GM21447 (cell line): Measurements from ENCODE around the gene FOXD4L1.
"Not testable (repeated sequence)": the region's sequence is repeated elsewhere in the genome, so short reads cannot be mapped to it uniquely, and the experiment has no call there.

Experiments used
- ATAC-seq: cut with Tn5 transposase; IDR thresholded peaks from one replicate; pipeline ENCODE4 v1.9.1; 2021; ENCODE audit not compliant: unreplicated experiment

FOXD4L1 gene

DNA sequence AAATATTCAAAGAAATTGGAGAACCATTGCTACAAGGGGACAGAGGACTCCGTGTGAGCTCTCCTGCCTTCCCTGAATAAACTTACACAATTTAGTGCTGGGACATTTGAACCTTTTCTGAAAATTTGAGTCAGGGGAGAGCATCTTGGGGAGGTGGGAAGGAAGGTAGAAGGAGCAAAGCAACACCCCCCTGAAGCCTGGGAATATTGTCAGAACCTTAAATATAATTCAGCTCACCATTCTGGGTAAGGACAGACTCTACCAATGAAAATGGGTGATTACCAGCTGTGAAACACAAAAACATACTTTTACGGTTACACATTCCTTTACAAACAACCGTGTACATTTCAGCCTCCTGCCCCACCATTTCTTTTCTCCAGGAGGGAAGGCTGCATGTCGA, at the start of gene FOXD4L1:
Gene FOXD4L1 (plus strand): TSS at position 301 of the 400 bp plus-strand sequence. CDS start 592 bp downstream, outside the sequence.
- ATAC-seq = not testable (repeated sequence)

DNA sequence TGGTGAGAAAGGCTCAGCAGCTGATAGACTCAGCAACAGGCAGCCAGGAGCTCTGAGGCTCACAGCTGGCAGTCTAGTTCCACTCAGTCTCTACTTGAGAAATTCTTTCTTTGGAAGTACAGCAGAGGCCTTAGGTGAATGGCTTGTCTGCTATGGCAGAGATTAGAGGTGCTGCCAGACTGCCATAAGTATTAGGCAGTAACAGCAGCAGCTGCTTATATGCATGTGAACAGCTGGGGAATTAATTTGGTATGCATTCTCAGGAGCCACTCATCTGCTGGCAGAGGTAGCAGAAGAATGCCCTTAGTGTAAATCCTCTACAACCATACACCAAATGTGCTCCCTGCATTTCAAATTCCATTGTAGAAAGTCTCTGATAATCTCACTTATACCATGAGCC, 32.7 kb upstream of the FOXD4L1 start:
- ATAC-seq = not testable (repeated sequence)

DNA sequence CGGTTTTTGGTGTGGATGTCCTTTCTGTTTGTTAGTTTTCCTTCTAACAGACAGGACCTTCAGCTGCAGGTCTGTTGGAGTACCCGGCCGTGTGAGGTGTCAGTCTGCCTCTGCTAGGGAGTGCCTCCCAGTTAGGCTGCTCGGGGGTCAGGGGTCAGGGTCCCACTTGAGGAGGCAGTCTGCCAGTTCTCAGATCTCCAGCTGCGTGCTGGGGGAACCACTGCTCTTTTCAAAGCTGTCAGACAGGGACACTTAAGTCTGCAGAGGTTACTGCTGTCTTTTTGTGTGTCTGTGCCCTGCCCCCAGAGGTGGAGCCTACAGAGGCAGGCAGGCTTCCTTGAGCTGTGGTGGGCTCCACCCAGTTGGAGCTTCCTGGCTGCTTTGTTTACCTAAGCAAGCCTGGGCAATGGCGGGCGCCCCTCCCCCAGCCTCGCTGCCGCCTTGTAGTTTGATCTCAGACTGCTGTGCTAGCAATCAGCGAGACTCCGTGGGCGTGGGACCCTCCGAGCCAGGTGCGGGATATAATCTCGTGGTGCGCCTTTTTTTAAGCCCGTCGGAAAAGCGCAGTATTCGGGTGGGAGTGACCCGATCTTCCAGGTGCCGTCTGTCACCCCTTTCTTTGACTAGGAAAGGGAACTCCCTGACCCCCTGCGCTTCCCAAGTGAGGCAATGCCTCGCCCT, 21.6 kb upstream of the FOXD4L1 start:
- ATAC-seq = not testable (repeated sequence)

DNA sequence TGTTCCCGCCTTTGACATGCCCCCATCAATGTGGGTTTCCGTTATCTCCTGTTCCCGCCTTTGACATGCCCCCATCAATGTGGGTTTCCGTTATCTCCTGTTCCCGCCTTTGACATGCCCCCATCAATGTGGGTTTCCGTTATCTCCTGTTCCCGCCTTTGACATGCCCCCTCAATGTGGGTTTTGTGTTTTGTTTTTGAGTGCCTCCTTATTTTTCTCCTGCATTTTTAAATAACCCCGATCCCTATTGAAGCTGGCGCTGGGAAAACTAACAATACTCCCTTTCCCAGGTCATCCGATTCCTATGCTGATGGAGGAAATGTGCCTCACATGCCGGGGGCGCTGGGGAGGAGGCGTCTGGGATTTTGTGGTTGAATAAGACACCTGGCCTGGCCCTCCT, 1.9 kb upstream of the FOXD4L1 start:
- not testable (repeated sequence) for ATAC-seq

DNA sequence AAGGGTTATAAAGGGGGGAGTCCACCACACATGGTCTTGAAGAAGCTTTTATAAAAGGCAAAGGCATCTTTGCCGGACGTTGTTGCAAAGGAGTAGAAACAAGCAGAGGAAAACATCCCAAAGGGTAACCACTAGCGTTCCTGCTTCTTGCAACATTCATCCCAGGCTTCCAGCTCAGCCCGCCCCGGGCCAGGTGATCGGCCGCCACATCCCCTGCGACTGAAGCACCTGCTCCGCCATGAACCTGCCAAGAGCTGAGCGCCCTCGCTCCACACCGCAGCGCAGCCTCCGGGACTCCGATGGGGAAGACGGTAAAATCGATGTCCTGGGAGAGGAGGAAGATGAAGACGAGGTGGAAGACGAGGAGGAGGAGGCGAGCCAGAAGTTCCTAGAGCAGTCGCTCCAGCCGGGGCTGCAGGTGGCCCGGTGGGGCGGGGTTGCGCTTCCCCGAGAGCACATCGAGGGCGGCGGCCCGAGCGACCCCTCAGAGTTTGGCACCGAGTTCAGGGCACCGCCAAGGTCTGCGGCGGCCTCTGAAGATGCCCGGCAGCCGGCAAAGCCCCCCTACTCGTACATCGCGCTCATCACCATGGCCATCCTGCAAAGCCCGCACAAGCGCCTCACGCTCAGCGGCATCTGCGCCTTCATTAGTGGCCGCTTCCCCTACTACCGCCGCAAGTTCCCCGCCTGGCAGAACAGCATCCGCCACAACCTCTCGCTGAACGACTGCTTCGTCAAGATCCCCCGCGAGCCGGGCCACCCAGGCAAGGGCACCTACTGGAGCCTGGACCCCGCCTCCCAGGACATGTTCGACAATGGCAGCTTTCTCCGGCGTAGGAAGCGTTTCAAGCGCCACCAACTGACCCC, 787 bp downstream of the FOXD4L1 start:
- not testable (repeated sequence) for ATAC-seq

DNA sequence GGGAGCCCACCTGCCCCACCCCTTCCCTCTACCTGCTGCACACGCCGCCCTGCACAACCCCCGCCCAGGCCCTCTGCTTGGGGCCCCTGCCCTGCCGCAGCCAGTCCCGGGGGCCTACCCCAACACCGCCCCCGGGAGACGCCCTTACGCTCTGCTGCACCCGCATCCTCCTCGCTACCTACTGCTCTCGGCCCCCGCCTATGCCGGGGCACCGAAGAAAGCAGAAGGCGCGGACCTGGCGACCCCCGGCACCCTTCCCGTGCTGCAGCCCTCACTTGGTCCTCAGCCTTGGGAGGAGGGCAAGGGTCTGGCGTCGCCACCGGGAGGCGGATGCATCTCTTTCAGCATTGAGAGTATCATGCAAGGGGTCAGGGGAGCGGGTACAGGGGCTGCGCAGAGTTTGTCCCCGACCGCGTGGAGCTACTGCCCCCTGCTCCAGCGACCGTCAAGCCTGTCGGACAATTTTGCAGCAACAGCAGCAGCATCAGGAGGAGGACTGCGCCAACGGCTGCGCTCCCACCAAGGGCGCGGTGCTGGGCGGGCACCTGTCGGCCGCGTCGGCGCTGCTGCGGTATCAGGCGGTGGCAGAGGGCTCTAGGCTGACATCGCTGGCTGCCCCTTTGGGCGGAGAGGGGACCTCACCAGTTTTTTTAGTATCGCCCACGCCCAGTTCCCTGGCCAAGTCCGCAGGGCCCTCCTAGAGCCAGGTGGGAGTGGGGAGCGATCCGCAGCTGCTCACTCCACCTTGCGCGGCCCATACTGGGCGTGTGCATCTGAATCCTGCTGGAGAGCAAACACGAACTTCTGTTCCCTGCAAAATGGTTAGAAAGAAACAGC, 1.6 kb downstream of the FOXD4L1 start:
- ATAC-seq = not testable (repeated sequence)

DNA sequence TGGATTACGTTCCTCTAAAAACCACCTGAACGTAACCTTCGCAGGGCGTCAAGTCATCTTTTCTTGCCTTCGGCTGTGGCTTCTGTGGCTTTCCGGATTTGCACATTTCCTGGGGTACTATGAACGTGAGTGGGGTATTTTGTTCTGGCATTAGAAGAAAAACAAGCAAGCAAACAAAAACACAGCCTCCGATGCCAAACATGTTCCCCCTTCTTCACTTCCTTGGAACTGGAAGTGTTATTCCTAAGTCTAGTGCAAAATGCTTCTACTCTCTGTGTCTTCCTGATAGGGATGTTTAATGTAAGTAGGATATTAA, 2.2 kb downstream of the FOXD4L1 start:
- not testable (repeated sequence) for ATAC-seq

DNA sequence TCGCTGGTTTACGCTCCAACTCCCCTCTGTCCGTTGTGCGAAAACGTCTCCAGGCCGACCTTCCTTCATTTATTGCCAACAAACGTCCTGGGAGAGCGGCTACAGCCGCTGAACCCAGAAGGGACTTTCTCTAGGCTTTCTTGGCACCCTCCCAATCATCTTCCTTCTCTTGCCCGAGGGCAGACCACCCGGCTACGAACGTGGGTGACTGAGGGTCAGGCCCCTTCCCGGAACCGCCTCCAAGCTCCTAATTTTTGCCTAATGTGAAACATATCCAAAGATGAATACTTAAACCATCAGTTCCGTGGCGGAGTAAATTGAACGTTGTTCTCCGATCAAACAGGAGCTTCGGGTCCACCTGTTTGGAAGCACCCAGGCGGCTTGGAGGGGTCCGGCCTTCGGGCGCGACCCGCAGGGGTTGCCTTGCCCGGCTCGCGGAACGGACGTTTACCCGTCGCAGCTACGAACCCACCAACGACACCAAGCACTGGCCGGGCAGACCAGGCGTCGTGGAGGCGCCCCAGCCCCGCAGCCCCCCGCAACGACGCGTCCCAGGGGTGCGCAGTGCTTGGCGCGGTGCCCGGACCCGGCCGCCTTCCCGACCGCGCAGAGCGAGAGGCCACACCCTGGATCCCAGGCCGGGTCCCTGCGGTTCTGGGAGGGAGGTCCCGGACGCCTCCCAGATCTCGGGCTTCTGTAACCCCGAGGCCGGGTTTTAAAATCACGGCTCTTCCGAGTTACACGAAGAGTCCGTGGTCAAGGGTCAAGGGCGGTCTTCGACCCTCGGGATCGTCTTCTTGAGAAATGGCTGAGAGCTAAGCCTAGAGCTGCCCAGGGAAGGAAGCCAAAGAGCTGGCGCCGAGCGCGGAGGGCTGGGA, 4.0 kb downstream of the FOXD4L1 start:
- ATAC-seq = not testable (repeated sequence)

DNA sequence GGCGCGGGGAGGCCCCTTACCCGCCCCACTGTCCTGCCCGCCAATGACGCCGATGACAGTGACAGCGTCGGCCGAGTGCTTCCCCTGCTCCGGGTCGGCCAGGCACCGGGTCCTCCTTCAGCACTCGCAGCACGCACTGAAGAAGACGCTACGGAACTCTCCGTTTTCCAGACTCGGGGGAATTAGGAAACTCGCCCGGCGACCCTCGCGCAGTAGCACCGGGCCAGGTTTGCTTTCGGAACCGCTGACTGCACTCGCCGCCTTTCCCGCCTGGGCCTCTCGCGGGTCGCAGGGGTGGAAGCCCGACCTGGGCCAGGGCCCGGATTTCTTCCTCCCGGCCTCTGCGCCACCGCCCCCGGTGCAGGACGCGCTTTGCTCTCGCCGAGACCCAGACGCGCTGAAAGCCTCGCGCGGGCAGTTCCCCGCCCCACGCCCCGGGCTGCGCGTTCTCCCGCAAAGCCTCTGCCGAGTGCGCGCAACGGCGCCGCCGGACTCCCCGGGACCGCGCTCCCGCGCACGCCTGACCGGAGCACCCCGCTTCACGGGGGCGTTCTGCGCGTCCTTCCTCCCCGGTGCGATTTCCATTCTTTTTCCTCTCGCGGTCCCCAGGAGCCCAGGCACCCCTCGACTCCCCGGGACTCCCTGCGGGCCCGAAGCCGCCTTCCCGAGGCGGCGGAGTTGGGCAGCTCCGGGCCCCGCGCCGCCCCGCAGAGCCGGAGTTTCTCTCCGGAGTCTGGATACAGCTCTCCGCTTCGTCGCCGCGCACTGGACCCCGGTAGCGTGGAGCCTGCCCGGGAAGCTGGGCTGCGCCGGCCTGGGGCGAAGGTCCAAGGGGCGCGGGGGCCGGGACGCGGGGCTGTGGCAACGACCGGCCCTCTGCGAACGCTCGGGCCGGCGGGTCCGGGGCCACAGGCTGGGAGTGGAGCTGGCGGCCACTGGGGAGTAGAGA, 4.9 kb downstream of the FOXD4L1 start:
- ATAC-seq = not testable (repeated sequence)

DNA sequence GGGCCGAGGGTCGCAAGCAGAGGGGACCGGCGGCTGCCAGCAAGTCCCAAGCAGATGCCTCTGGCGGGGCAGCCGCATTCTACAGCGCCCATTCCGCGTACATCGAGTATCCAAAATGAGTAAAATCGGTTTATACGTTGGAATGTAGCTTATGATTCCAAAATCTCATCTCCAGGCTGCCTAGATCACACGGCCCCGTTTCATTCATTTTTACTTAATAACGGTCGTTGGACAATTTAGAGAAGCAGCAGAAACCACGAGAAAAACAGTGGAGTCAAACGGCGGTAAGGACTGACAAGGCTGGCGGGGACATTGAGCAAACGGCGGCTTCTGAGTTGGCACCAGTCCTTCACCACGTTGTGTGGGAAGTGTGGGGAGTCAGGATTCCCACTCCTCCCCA, 5.6 kb downstream of the FOXD4L1 start:
- not testable (repeated sequence) for ATAC-seq

DNA sequence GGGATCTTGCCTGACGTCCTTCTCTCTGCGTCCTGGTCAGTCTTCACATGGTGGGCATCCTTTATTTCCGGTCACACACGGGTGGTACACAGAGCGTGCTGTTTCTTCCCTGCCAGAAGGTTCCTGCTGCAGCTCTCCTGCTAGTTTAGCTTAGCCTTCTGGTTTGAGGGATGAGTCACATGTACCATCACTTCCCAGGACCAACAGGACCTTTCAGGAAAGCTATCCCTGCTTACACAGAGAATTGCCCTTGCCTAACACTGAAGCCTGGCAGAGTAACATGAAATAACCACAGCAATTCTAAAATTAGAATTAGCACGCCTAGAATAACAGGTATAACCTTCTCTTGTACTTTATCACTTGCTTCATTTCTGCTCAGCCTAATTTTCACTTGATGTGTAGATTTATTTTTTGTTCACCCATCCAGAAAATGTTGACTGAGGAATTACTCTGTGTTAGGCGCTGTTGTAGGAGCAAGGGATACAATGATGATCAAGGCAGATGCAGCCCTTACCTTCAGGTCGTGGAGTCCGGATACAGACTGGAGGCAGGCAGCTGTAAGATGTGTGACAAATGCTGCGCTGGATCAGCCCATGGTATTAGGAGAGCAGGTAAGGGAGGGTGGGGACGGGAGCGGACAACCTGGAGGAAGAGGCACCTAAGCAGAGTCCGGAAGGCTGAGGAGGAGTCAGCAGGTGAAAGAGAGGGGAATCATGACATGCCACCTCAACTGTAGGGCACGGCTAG, 9.1 kb downstream of the FOXD4L1 start:
- not testable (repeated sequence) for ATAC-seq

DNA sequence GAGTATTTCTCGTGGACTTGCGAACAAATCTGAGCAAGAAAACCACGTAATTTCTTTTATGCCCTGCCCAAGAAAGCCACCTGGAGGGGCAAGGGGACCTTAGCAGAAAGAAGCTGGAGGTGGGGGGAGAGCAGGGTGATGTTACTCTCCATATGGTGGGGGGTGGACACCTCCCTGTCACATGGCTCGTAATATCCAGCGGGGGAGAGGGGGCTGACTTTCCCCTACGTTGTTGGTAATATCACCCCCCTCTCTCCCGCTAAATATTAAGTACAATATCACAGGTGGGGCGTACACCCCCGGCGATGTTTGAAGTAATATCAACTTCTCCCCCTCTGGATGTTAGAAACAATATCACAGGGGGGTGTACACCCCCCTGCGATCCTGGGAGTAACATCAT, 9.7 kb downstream of the FOXD4L1 start:
- not testable (repeated sequence) for ATAC-seq

DNA sequence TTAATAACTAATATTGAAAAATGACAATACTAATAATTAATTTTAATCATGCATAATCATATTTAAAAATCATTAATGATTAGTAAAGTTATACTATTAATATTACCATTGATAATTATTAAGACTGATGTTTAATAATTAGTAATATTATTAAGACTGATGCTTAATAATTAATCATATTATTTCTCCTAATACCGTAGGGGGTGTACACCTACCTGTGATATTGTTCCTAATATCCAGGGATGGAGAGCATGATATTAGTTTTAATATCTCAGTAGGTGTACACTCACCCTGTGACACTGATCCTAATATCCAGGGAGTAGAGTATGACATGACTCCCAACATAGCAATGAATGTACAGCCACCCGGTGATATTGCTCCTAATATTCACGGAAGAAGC, 12.4 kb downstream of the FOXD4L1 start:
- ATAC-seq = not testable (repeated sequence)

DNA sequence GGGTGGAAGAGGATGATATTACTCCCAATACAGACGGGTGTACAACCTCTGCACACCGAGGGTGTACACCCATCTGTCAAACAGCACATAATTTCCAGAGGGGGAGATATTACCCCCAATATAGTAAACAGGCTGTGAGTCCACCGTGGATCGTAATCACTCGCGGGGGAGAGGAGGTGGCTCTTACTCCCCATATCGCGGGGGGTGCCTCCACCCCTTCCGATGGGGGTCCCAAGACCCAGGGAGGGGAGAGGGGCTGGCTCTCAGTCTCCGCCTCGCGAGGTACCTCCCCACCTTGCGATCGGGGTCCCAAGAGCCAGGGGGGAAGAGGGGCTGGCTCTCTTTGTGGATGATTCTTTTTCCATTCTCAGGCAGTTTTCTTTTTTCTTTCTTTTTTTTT, 13.4 kb downstream of the FOXD4L1 start:
- not testable (repeated sequence) for ATAC-seq

DNA sequence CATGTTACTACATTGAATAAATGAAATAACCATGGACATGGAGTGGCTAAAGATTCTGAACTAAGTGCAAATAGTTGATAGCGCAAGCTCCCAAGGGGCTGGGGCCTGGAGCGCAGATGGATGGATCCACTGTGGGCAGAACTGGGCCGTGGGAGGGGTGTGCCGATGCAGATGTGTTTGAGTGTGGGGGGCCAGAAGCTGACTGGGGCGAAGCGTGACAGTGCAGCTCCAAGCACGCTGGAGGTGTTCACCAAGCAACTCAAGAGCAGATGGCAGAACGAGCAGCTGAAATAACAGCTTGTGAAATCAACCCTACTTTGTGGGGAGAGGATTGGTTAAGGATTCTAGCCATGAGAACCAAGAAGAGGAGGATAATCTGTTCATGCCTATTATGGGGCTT, 17.0 kb downstream of the FOXD4L1 start:
- ATAC-seq = not testable (repeated sequence)

DNA sequence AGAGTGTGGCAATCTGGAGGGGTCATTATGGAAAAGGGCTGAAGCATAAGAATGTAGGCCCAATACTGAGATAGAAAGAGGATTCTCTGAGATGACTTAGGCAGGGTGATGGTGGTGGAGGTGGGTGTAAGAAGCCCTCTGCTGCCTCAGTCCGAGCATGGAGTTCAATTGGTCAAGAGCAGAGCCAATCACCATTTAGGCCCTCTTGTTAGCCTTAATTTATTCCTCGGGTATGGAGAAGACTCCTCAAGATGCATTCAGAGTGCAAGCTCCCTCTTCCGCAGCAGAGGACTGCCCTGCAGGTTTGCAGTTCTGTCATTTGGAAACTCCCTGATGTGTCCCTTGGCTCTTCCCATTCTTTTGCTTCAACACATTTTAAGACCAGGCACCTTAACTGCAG, 17.5 kb downstream of the FOXD4L1 start:
- not testable (repeated sequence) for ATAC-seq

DNA sequence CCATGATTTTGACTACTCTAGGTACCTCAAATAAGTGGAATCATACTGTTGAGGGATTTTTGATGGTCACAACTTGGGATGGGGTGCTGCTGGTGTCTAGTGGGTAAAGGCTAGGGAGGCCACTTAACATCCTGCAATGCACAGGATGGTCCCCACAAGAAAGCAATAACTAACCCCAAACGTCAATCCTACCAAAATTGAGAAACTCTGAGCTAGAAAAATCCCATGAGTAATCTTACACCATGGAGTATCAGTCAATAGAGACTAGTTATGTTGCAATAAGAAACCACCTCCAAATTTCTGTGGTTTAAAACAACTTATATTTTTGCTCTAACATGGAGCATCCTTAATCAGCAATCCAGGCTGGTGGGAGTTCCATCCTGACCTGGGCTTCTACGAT, 18.6 kb downstream of the FOXD4L1 start:
- not testable (repeated sequence) for ATAC-seq

DNA sequence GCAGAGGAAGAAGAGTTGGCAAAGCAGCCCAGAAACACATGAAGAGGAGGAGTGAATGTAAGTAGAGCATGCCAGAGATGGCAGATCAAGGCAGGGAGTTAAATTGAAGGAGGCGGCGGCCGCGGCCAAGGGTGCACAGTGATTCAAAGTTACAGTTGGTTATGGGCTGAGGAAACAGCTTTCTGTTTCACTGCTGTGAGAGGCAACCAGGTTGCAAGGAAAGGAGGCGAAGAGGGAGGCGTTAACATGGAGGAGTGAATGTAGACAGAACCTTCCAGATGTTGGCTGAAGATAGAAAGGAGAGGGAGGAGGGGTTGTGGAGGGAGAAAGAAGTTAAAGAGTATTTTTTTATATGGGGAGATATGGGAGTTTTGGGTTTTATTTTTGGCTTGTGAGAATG, 22.4 kb downstream of the FOXD4L1 start:
- not testable (repeated sequence) for ATAC-seq
